ENCODE measurements around the gene C19orf73.

GRCh38 chr19:49150944-49151243 lies 32.0 kb upstream of the C19orf73 start:
- TF ChIP-seq CTCF (IDR thresholded peaks at IDR 0.05), result no peak
- TF ChIP-seq SIN3A (IDR thresholded peaks at IDR 0.05; ENCODE audit: borderline replicate concordance, insufficient read depth, low read depth, low read length), result no peak
- no peak for TF ChIP-seq POLR2AphosphoS5 (IDR thresholded peaks at IDR 0.05; ENCODE audit: low read depth, low read length)
